ENCODE results near the gene ABCD1.

- TF ChIP-seq CTCF (IDR thresholded peaks at IDR 0.05) (no peak), EP300 (IDR thresholded peaks at IDR 0.05) (no peak), POLR2A (IDR thresholded peaks at IDR 0.05) (no peak)
Measured at GRCh38 chrX:153793291-153793690, 68.6 kb downstream of the ABCD1 start.

Measured in tibial nerve (tissue), 4 donors.